ENCODE data around the gene CRY2. TPM values are rescaled to one million over a fixed set of nuclear protein-coding genes. Genes with fewer than 3 reads are reported as not detected.

Gene CRY2
- total and polyA plus RNA-seq, 2 of the 8 experiments (the other 6 are each of a cell fraction or from before 2014, with no cell fraction given), result 8.0 to 9.4 TPM

DNA sequence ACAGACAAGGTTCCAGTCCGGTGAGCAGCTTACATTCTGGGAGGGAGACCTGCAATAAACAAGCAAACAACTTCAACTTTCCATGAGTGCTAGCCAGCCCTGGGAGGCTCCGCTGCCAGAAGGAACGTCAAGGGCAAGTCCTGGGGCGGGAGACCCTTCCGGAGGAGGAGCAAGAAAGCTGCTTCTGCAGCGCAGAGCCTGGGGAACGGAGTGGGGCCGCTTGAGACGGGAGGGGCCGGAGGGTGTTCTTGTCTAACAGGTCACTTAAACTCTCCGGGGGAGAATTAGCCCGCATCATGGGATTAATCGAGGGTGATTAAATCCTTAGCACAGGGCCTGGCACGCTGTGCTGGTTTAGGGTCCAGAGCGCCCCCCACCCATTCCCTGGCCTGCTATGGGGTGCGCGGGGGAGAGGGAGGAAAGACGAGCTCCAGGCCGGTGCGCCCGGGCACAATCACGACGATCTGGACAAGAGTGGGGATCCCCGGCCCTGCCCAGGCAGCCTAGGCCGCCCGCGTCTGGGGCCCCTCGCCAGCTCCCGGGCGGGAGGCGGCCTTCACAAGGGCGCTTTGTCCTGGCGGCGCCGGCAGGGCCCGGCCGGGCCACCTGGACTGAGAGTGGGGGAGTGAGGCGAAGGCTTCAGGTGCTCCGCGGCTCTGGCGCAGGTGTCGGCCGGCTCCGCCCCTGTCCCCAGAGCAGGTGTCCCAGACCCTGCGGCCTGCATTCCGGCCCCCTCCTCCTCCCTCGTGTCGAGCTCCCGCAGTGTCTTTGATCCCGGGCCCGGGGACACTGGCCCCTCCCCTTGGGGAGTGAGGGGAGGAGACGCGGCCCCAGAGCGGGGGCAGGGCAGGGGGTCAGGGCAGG is 74.5 kb downstream of the CRY2 start (continued):
- TF ChIP-seq MAX (IDR thresholded peaks at IDR 0.05) (peak; percentile 88), RBBP5 (IDR thresholded peaks at IDR 0.05; ENCODE audit: borderline replicate concordance, low read depth, low read length) (no peak; the same call in 1 of the 2 replicates), KDM5A (IDR thresholded peaks at IDR 0.05; ENCODE audit: low read length) (no peak), ZNF274 (IDR thresholded peaks at IDR 0.05; ENCODE audit: borderline replicate concordance, extremely low read depth, low read length) (no peak), BRCA1 (IDR thresholded peaks at IDR 0.05; ENCODE audit: low read depth, low read length) (no peak), E2F6 (IDR thresholded peaks at IDR 0.05) (peak; percentile 58; the same call in 1 of the 2 replicates)

All from H1 (cell line).